ENCODE measurements around the gene RHOD.
A peak's percentile ranks its signal among the peaks of the same experiment; 100 is the strongest.

The RHOD gene

GRCh38 chr11:67117672-67118180 lies 61.1 kb downstream of the RHOD start:
- DNase-seq: peak; percentile 40

GRCh38 chr11:67118181-67118766 lies 61.6 kb downstream of the RHOD start:
- DNase-seq: peak; percentile 40

- peak; percentile 99 for DNase-seq
Observed at GRCh38 chr11:67118801-67119584, 62.3 kb downstream of the RHOD start, which contains the start of gene KDM2A. Gene KDM2A (plus strand): TSS chr11:67119263. CDS start chr11:67121317, 2,054 bp downstream.

GRCh38 chr11:67119585-67120391 lies 63.1 kb downstream of the RHOD start:
- no peak for DNase-seq

GRCh38 chr11:67120456-67120855 lies 63.8 kb downstream of the RHOD start:
- DNase-seq: no peak

GRCh38 chr11:67120881-67121710 lies 64.4 kb downstream of the RHOD start:
- no peak for DNase-seq

All from stimulated activated naive CD4-positive, alpha-beta T cell treated with Interleukin-2 at 50 U/mL for 16 hours (primary cell).